ENCODE results near the gene ETHE1. TPM values are rescaled to one million over a fixed set of nuclear protein-coding genes. Genes with fewer than 3 reads are reported as not detected.

Gene ETHE1
- total and polyA plus RNA-seq, 2 of the 8 experiments (the other 6 are each of a cell fraction or from before 2014, with no cell fraction given) = 19.9 to 96.0 TPM

- TF ChIP-seq CHD7 (IDR thresholded peaks at IDR 0.05; ENCODE audit: insufficient replicate concordance, low read length) = no peak
- no peak for TF ChIP-seq TCF12 (IDR thresholded peaks at IDR 0.05; ENCODE audit: low read depth, low read length)
- no peak for TF ChIP-seq SIX5 (IDR thresholded peaks at IDR 0.05; ENCODE audit: low read depth, low read length)
- no peak for TF ChIP-seq MAX (IDR thresholded peaks at IDR 0.05)
- TF ChIP-seq MAFK (IDR thresholded peaks at IDR 0.05; ENCODE audit: low read depth, low read length) = no peak
- TF ChIP-seq ATF2 (IDR thresholded peaks at IDR 0.05; ENCODE audit: low read length) = no peak
- no peak for TF ChIP-seq JUND (IDR thresholded peaks at IDR 0.05; ENCODE audit: low read length)
- no peak for TF ChIP-seq KDM1A (IDR thresholded peaks at IDR 0.05; ENCODE audit: borderline replicate concordance, low read length)
- no peak for TF ChIP-seq SP2 (IDR thresholded peaks at IDR 0.05; ENCODE audit: low read length)
- TF ChIP-seq EGR1 (IDR thresholded peaks at IDR 0.05; ENCODE audit: borderline replicate concordance, low read depth, low read length) = no peak
- TF ChIP-seq EZH2 (IDR thresholded peaks at IDR 0.05; ENCODE audit: low read depth, low read length, severe bottlenecking) = no peak
These were observed 69.2 kb downstream of the ETHE1 start (continued) for GRCh38 chr19:43457809-43458208.

Data from H1 (cell line).